SU-DHL-6 (cell line): ENCODE measurements around the gene MAPK13.
"Not testable (repeated sequence)": the region's sequence is repeated elsewhere in the genome, so short reads cannot be mapped to it uniquely, and the experiment has no call there.

ENCODE experiments used
- H2AFZ ChIP-seq: fragments of 200-600 bp; sonication (generic); 2 replicates; pipeline ENCODE4 v1.6.1; 2014; ENCODE audit warnings: low read depth, mild to moderate bottlenecking, moderate library complexity, mixed read lengths, antibody characterized with exemption, low read length; ENCODE audit not compliant: severe bottlenecking
- H3F3A ChIP-seq: fragments of 200-600 bp; shearing (Covaris generic); 2 replicates; pipeline ENCODE4 v1.6.0; 2016; ENCODE audit warnings: antibody characterized with exemption, mild to moderate bottlenecking; ENCODE audit not compliant: insufficient read depth
- H3K27ac ChIP-seq: fragments of 200-600 bp; sonication (generic); 2 replicates; pipeline ENCODE4 v1.5.1; 2016; ENCODE audit warnings: low read depth, mild to moderate bottlenecking, low read length, moderate library complexity, mixed read lengths
- H3K27me3 ChIP-seq: fragments of 200-600 bp; sonication (generic), shearing (Covaris generic); 2 replicates; pipeline ENCODE4 v1.6.0; 2014; ENCODE audit warnings: mild to moderate bottlenecking, low read length
- H3K36me3 ChIP-seq: fragments of 200-600 bp; sonication (generic); 2 replicates; pipeline ENCODE4 v1.6.1; 2014; ENCODE audit warnings: mild to moderate bottlenecking, low read length, mixed read lengths
- H3K4me2 ChIP-seq: fragments of 300-600, 200-600 bp; shearing (Covaris generic), sonication (generic); 2 replicates; pipeline ENCODE4 v1.6.0; 2014; ENCODE audit warnings: low read length, low read depth, mild to moderate bottlenecking; ENCODE audit not compliant: poor library complexity, severe bottlenecking
- H3K4me3 ChIP-seq: fragments of 200-600 bp; sonication (generic); 2 replicates; pipeline ENCODE4 v1.5.1; 2014; ENCODE audit warnings: antibody characterized with exemption, low read length, mild to moderate bottlenecking, mixed read lengths; ENCODE audit not compliant: insufficient read depth, poor library complexity, severe bottlenecking
- H3K79me2 ChIP-seq: fragments of 200-600 bp; sonication (generic); 2 replicates; pipeline ENCODE4 v1.6.1; 2014; ENCODE audit warnings: mild to moderate bottlenecking, low read length, moderate library complexity; ENCODE audit not compliant: insufficient read depth
- H3K9ac ChIP-seq: fragments of 200-600 bp; sonication (generic); 2 replicates; pipeline ENCODE4 v1.7.0; 2014; ENCODE audit warnings: mild to moderate bottlenecking, low read length
- H3K9me2 ChIP-seq: fragments of 200-600 bp; sonication (generic); replicated peaks from 2 replicates; pipeline ENCODE4 v1.6.1; 2014; ENCODE audit warnings: low read length; ENCODE audit not compliant: insufficient read depth
- H3K9me3 ChIP-seq: fragments of 200-600 bp; sonication (generic); 2 replicates; pipeline ENCODE4 v1.6.1; 2014; ENCODE audit warnings: low read length, mixed read lengths; ENCODE audit not compliant: insufficient read depth
- H4K20me1 ChIP-seq: fragments of 200-600 bp; sonication (generic); 2 replicates; pipeline ENCODE4 v1.6.1; 2014; ENCODE audit warnings: low read depth, mild to moderate bottlenecking, antibody characterized with exemption, low read length, moderate library complexity, mixed read lengths
- EZH2phosphoT487 ChIP-seq: fragments of 200-600 bp; sonication (generic), shearing (Covaris generic); conservative IDR thresholded peaks from 2 replicates; pipeline ENCODE4 v1.6.1; 2018; ENCODE audit warnings: mild to moderate bottlenecking, antibody characterized with exemption, low read length, moderate library complexity, mixed read lengths
- TF ChIP-seq, protein P1 (sequence below): fragments of 200-600 bp; sonication (generic); IDR thresholded peaks from one replicate; pipeline ENCODE4 v1.5.1; 2017; ENCODE audit warnings: antibody characterized with exemption, mild to moderate bottlenecking, low read length, moderate library complexity; ENCODE audit not compliant: insufficient read depth, poor library complexity, severe bottlenecking

The MAPK13 gene

DNA sequence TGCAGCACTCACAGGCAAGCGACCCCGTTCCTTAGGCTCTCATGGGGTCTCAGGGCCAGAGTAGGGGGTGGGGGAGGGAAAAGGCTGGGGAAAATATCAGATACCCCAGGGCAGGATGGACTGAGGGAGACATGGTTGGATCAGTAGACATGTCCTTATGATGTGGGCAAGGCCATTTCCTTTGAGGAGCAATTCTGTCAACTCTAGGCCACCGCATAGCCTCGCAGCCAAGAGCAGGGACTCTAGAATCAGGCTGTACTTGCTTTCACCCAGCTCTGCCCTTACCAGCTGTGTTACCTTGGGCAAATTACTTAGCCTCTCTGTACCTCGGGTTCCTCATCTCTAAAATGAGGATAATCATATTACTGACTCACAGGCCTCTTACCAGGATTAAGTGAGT lies 2.2 kb upstream of the MAPK13 start:
- Histone ChIP-seq H3K4me2 (no peak overlapping the region), H2AFZ (no peak overlapping the region), H3K9ac (no peak overlapping the region), H3K27me3 (no peaks in the 10 kb centered on the region), H3F3A (peaks cover 14% of the 10 kb centered on the region), H3K27ac (no peak overlapping the region), H3K9me3 (no peaks in the 10 kb centered on the region), H3K9me2 (no peaks in the 10 kb centered on the region), H4K20me1 (no peaks in the 10 kb centered on the region), H3K36me3 (no peaks in the 10 kb centered on the region), H3K79me2 (no peaks in the 10 kb centered on the region), H3K4me3 (no peak overlapping the region)
- TF ChIP-seq, protein P1, sequence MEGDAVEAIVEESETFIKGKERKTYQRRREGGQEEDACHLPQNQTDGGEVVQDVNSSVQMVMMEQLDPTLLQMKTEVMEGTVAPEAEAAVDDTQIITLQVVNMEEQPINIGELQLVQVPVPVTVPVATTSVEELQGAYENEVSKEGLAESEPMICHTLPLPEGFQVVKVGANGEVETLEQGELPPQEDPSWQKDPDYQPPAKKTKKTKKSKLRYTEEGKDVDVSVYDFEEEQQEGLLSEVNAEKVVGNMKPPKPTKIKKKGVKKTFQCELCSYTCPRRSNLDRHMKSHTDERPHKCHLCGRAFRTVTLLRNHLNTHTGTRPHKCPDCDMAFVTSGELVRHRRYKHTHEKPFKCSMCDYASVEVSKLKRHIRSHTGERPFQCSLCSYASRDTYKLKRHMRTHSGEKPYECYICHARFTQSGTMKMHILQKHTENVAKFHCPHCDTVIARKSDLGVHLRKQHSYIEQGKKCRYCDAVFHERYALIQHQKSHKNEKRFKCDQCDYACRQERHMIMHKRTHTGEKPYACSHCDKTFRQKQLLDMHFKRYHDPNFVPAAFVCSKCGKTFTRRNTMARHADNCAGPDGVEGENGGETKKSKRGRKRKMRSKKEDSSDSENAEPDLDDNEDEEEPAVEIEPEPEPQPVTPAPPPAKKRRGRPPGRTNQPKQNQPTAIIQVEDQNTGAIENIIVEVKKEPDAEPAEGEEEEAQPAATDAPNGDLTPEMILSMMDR = no peak

DNA sequence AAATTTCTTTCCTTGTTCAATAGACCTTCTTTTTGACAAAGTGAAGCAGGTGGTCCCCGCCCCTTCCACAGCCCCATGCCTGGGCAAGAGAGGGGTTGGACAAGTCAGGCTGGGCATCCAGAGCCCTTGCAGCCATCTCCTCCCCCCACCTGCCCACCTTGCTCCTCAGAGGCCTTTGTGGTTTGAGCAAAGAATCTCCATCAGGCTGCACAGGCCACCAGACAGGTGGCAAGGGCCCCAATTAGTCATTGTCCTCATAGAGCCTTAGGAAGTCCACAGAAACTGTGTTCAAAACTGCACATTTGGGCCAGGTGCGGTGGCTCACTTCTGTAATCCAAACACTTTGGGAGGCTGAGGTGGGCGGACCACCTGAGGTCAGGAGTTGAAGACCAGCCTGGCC lies 1.5 kb upstream of the MAPK13 start:
- Histone ChIP-seq H3F3A (peaks cover 14% of the 10 kb centered on the region), H3K9me3 (no peaks in the 10 kb centered on the region), H3K9ac (no peak overlapping the region), H2AFZ (no peak overlapping the region), H3K36me3 (no peaks in the 10 kb centered on the region), H3K79me2 (no peaks in the 10 kb centered on the region), H4K20me1 (no peaks in the 10 kb centered on the region), H3K27ac (no peak overlapping the region), H3K9me2 (no peaks in the 10 kb centered on the region), H3K4me2 (no peak overlapping the region), H3K27me3 (no peaks in the 10 kb centered on the region), H3K4me3 (no peak overlapping the region)
- TF ChIP-seq, protein P1 = no peak
- no peak for TF ChIP-seq EZH2phosphoT487

DNA sequence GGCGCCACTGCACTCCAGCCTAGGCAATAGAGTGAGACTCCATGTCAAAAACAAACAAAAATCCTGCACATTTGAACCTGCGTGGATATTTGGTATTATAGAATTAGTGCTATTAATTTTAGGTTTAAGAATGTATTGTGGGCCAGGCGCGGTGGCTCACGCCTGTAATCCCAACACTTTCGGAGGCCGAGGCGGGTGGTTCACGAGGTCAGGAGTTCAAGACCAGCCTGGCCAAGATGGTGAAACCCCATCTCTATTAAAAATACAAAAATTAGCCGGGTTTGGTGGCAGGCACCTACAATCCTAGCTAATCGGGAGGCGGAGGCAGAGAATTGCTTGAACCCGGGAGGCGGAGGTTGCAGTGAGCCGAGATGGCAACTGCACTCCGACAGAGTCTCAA lies 979 bp upstream of the MAPK13 start:
- peak overlapping the region; percentile 61 for H3K4me2 ChIP-seq
- not testable (repeated sequence) for H3K36me3 ChIP-seq, H4K20me1 ChIP-seq, H3K4me3 ChIP-seq, H3K27me3 ChIP-seq, H3K79me2 ChIP-seq, H3K9me3 ChIP-seq, H2AFZ ChIP-seq, H3K9me2 ChIP-seq, H3K9ac ChIP-seq, H3K27ac ChIP-seq
- H3F3A ChIP-seq = peaks cover 14% of the 10 kb centered on the region

DNA sequence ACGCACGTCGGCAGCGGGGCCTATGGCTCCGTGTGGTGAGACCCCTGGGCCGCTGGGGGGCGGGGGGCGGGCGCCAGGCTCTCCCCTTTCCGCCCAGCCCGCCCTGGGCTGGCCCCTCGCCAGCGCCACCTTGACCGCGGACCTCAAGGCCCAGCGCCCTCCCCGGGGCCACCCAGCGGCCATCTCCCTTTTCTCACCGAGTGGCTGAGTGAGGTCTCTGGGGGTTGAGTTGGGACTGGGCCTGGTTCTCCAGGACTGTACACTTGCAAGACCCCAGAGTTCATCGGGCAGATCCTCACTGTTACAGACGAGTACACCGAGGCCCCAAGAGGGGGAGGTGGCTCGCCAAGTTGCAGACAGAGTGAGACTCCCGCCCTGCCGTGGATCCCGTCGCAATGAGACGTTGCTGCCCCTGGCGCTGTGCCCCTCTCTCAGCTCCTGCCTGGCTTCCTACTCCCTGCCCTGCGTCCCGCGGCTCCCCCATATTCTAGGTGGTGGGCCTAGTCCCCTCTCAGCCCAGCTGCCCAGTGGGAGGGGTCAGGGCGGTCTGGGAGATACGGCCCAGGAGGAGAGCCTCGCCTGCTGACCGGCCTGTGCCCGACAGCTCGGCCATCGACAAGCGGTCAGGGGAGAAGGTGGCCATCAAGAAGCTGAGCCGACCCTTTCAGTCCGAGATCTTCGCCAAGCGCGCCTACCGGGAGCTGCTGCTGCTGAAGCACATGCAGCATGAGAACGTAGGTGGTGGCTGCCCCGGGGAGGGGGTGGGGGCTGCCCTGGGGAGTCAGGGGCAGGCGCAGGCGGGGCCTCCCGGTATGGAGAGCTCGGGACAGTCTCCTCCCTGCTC lies 576 bp downstream of the MAPK13 start:
- peak overlapping the region; percentile 64 for H3K27ac ChIP-seq
- H3K36me3 ChIP-seq = no peaks in the 10 kb centered on the region
- no peaks in the 10 kb centered on the region for H3K9me2 ChIP-seq
- peak overlapping the region; percentile 62 for H3K4me3 ChIP-seq
- no peaks in the 10 kb centered on the region for H3K9me3 ChIP-seq
- no peaks in the 10 kb centered on the region for H4K20me1 ChIP-seq
- peak overlapping the region; percentile 68 for H3K9ac ChIP-seq
- H3F3A ChIP-seq = peaks cover 14% of the 10 kb centered on the region
- TF ChIP-seq EZH2phosphoT487 = no peak
- TF ChIP-seq, protein P1 = peak; percentile 12
- peak overlapping the region; percentile 61 for H3K4me2 ChIP-seq
- no peaks in the 10 kb centered on the region for H3K79me2 ChIP-seq
- peak overlapping the region; percentile 66 for H2AFZ ChIP-seq
- no peaks in the 10 kb centered on the region for H3K27me3 ChIP-seq
